GM12878 (cell line): Measurements from ENCODE around the gene WDFY4. TPM values are rescaled to one million over a fixed set of nuclear protein-coding genes. Genes with fewer than 3 reads are reported as not detected.

Source experiments
- ATAC-seq: fragments of 200-7000 bp; cut with Tn5 transposase; 3 replicates; pipeline ENCODE4 v1.9.1; 2020; ENCODE audit warnings: mild to moderate bottlenecking, moderate library complexity
- BruUV-seq: library from RNA; stranded (reverse); fragments of 400-500 nt; replicated peaks from 2 replicates; lab custom pipeline; 2021; lab: Mats Ljungman, UMichigan
- CTCF ChIA-PET: fragments of 300-600 bp; sonication (Branson Sonifier 250); formaldehyde crosslinking; extraction: SDS; loops from one replicate; lab custom pipeline; 2021; ENCODE audit warnings: inconsistent platforms; lab: Yijun Ruan, JAX
- POLR2A ChIA-PET: fragments of 350-600 bp; formaldehyde crosslinking; extraction: SDS; loops from one replicate; lab custom pipeline; 2021; ENCODE audit warnings: inconsistent platforms; lab: Charles Lee
- RAD21 ChIA-PET: fragments of 300-600 bp; sonication (Branson Sonifier 250); formaldehyde crosslinking; loops from one replicate; lab custom pipeline; 2023; ENCODE audit warnings: antibody characterized with exemption; ENCODE audit not compliant: unreplicated experiment; lab: Charles Lee
- SMC1A ChIA-PET: fragments of 300-600 bp; sonication (Branson Sonifier 250); formaldehyde crosslinking; loops from one replicate; lab custom pipeline; 2023; ENCODE audit not compliant: unreplicated experiment, uncharacterized antibody; lab: Charles Lee
- DNase-seq: peaks from one replicate; pipeline ENCODE4 v3.0.0-alpha.2; 2011; ENCODE audit warnings: low read depth, low spot score
- FAIRE-seq: peaks from 3 replicates; lab custom pipeline; 2011; peaks lifted over from hg19 to GRCh38; lab: Jason Lieb, UNC
- H2AFZ ChIP-seq: 2 replicates; pipeline ENCODE4 v1.6.0; 2011; ENCODE audit warnings: low read depth, low read length, control low read depth; ENCODE audit not compliant: control insufficient read depth
- H3K27ac ChIP-seq: 2 replicates; pipeline ENCODE4 v1.5.1; 2011; ENCODE audit warnings: control low read depth; ENCODE audit not compliant: control insufficient read depth, insufficient read depth
- H3K27me3 ChIP-seq, 2 experiments: replicated peaks in 1 of 2; 2 replicates each; pipeline versions ENCODE4 v1.6.0 to v1.6.1; 2011; ENCODE audit warnings: low read length in 1 of 2; ENCODE audit not compliant: control insufficient read depth in 2 of 2, insufficient read depth in 2 of 2
- H3K36me3 ChIP-seq, 2 experiments: 2 replicates each; pipeline ENCODE4 v1.5.1; 2011; ENCODE audit warnings: low read length in 1 of 2; ENCODE audit not compliant: control insufficient read depth in 2 of 2, insufficient read depth in 2 of 2
- H3K4me1 ChIP-seq: 2 replicates; pipeline ENCODE4 v1.6.1; 2011; ENCODE audit warnings: mild to moderate bottlenecking, low read length, moderate library complexity, mixed read lengths; ENCODE audit not compliant: control insufficient read depth, insufficient read depth
- H3K4me2 ChIP-seq: 2 replicates; pipeline ENCODE4 v1.6.0; 2011; ENCODE audit warnings: control low read depth; ENCODE audit not compliant: control insufficient read depth, insufficient read depth
- H3K4me3 ChIP-seq: fragments of 200-600 bp; sonication (generic); 2 replicates; pipeline ENCODE4 v1.5.1; 2016
- H3K79me2 ChIP-seq: 2 replicates; pipeline ENCODE4 v1.6.0; 2011; ENCODE audit warnings: low read length; ENCODE audit not compliant: control insufficient read depth, insufficient read depth
- H3K9ac ChIP-seq: 2 replicates; pipeline ENCODE4 v1.8.0; 2011; ENCODE audit warnings: low read length, control low read depth, mixed read lengths; ENCODE audit not compliant: control insufficient read depth, insufficient read depth
- H3K9me3 ChIP-seq: replicated peaks from 3 replicates; pipeline ENCODE4 v1.5.1; 2011; ENCODE audit warnings: mild to moderate bottlenecking, low read length; ENCODE audit not compliant: control insufficient read depth, insufficient read depth
- H4K20me1 ChIP-seq: 2 replicates; pipeline ENCODE4 v1.6.0; 2011; ENCODE audit not compliant: control insufficient read depth, insufficient read depth
- BHLHE40 ChIP-seq, 2 experiments: fragments of 450-650 bp in 1 of 2; IDR thresholded peaks; 2 replicates each; pipeline ENCODE4 v1.6.1; 2011 to 2017; ENCODE audit warnings: low read depth in 2 of 2, borderline replicate concordance in 1 of 2, improper control_type of control experiment in 1 of 2, low read length in 1 of 2, mild to moderate bottlenecking in 1 of 2
- CREB1 ChIP-seq: IDR thresholded peaks from 2 replicates; pipeline ENCODE4 v1.6.1; 2012; ENCODE audit warnings: low read depth, mild to moderate bottlenecking, inconsistent platforms
- EED ChIP-seq: sonication (generic); IDR thresholded peaks from 2 replicates; pipeline ENCODE4 v1.6.1; 2016; ENCODE audit warnings: antibody characterized with exemption, low read depth
- EGR1 ChIP-seq, 2 experiments: IDR thresholded peaks; 1 replicate in 1 of 2; 2 replicates in 1 of 2; pipeline ENCODE4 v1.6.1; 2011 to 2012; ENCODE audit warnings: low read depth in 2 of 2, low read length in 2 of 2, borderline replicate concordance in 1 of 2, mild to moderate bottlenecking in 1 of 2, moderate library complexity in 1 of 2
- ESRRA ChIP-seq: IDR thresholded peaks from 2 replicates; pipeline ENCODE4 v1.6.1; 2012; ENCODE audit warnings: mild to moderate bottlenecking, low read length, improper control_type of control experiment
- HDAC2 ChIP-seq: fragments of 200-600 bp; sonication (generic); IDR thresholded peaks from 2 replicates; pipeline ENCODE4 v1.6.1; 2017
- IRF4 ChIP-seq: IDR thresholded peaks from 2 replicates; pipeline ENCODE4 v1.6.1; 2011; ENCODE audit warnings: low read depth, low read length
- KAT2A ChIP-seq: conservative IDR thresholded peaks from 2 replicates; pipeline ENCODE4 v1.6.1; 2011; ENCODE audit warnings: low read depth, low read length; ENCODE audit not compliant: control insufficient read depth
- LARP7 ChIP-seq: fragments of 450-650 bp; IDR thresholded peaks from 2 replicates; pipeline ENCODE4 v1.6.1; 2017; ENCODE audit warnings: mild to moderate bottlenecking
- MTA2 ChIP-seq: fragments of 450-650 bp; IDR thresholded peaks from 2 replicates; pipeline ENCODE4 v1.6.1; 2016; ENCODE audit warnings: low read depth, mild to moderate bottlenecking, moderate library complexity
- NFXL1 ChIP-seq: fragments of 450-650 bp; IDR thresholded peaks from 2 replicates; pipeline ENCODE4 v1.6.1; 2017; ENCODE audit warnings: antibody characterized with exemption, mild to moderate bottlenecking, borderline replicate concordance
- RB1 ChIP-seq: fragments of 450-650 bp; formaldehyde crosslinking; IDR thresholded peaks from 2 replicates; pipeline ENCODE4 v1.6.1; 2017; ENCODE audit warnings: mild to moderate bottlenecking, borderline replicate concordance
- ZZZ3 ChIP-seq: IDR thresholded peaks from 2 replicates; pipeline ENCODE4 v1.6.1; 2011; ENCODE audit warnings: low read depth; ENCODE audit not compliant: control insufficient read depth, insufficient read length
- WGBS: methylation state at CpG from one replicate; pipeline ENCODE4 v1.1.6; 2016; ENCODE audit warnings: low lambda C conversion rate; ENCODE audit not compliant: insufficient replicate concordance, insufficient coverage; ENCODE audit errors: missing lambda C conversion rate; 5-methylcytosine and 5-hydroxymethylcytosine counted together
- in situ Hi-C: fragments of 300-500 bp; cut with MboI; formaldehyde crosslinking; loops from 9 replicates; pipeline ENCODE4 v1.14.3; 2018; ENCODE audit warnings: mixed read lengths
- intact Hi-C: fragments of 100-400 bp; cut with micrococcal nuclease; formaldehyde crosslinking; loops from one replicate; pipeline ENCODE4 v1.14.2; 2022; ENCODE audit not compliant: unreplicated experiment
- polyA plus RNA-seq, 11 experiments: library from polyadenylated mRNA; depleted of rRNA in 4 of 11; unstranded in 6 of 11; stranded (reverse) in 5 of 11; fragments of >200 nt; fragmentation: Nextera tagmentation in 4 of 11; fragmentation: Illumina TruSeq in 1 of 11; extraction: Ambion mirVana in 4 of 11; extraction: Trizol in 1 of 11; gene quantifications; 1 replicate in 1 of 11; 2 replicates in 10 of 11; pipeline versions ENCODE4 v1.2.1 to v1.2.3, GENCODE V29; 2011 to 2016; ENCODE audit warnings: inconsistent platforms in 2 of 11, missing spikeins in 2 of 11, low read depth in 1 of 11
- total RNA-seq, 4 experiments: library from RNA; depleted of rRNA in 3 of 4; stranded (reverse); fragments of >200 nt in 3 of 4; fragmentation: Illumina TruSeq in 1 of 4; extraction: Trizol in 1 of 4; gene quantifications; 2 replicates each; pipeline versions ENCODE4 v1.2.1 to v1.2.3, GENCODE V29; 2013 to 2021
- TF ChIP-seq, protein P1 (sequence below): fragments of 450-650 bp; IDR thresholded peaks from 2 replicates; pipeline ENCODE4 v1.6.1; 2014; ENCODE audit warnings: mild to moderate bottlenecking
- TF ChIP-seq, protein P2 (sequence below): fragments of 450-650 bp; IDR thresholded peaks from 2 replicates; pipeline ENCODE4 v1.6.1; 2018; ENCODE audit warnings: borderline replicate concordance, mild to moderate bottlenecking; ENCODE audit not compliant: partially characterized antibody
- TF ChIP-seq, protein P3 (sequence below), 3 experiments: IDR thresholded peaks in 2 of 3; conservative IDR thresholded peaks in 1 of 3; 2 replicates each; pipeline ENCODE4 v1.5.1; 2011; ENCODE audit warnings: low read depth in 3 of 3, low read length in 3 of 3, mild to moderate bottlenecking in 3 of 3, control low read depth in 2 of 3, moderate library complexity in 2 of 3, inconsistent platforms in 1 of 3, mixed read lengths in 1 of 3; ENCODE audit not compliant: control insufficient read depth in 2 of 3, insufficient read depth in 1 of 3; ENCODE audit errors: extremely low read depth in 1 of 3
- TF ChIP-seq, protein P4 (sequence below): IDR thresholded peaks from 2 replicates; pipeline ENCODE4 v1.6.1; 2012; ENCODE audit warnings: low read depth, low read length, improper control_type of control experiment

The WDFY4 gene
- total and polyA plus RNA-seq, 10 of the 15 experiments (the other 5 are each of a cell fraction or from before 2014, with no cell fraction given) = 13.5 to 132 (median 47.3) TPM

DNA sequence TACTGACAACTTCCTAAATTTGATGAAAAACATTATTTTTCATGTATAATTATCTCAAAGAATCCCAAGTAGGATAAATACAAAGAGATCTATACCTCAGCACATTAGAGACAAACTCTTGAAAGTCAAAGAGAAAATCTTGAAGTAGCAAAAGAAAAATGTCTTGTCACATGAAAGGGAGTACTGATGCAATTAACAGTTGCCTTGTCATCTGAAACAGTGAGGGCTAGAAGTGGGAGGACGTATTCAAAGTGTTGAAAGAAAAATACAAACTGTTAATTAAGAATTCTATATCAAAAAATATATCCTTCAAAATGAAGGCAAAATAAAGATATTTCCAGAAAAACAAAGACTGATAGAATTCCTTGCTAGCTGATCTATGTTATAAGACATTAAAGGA lies 44.3 kb upstream of the WDFY4 start:
- Histone ChIP-seq H3K4me1 (peaks cover 13% of the 10 kb centered on the region), H3K9ac (no peak overlapping the region), H3K27me3 (no peaks in the 10 kb centered on the region), H3K36me3 (no peaks in the 10 kb centered on the region), H4K20me1 (no peaks in the 10 kb centered on the region), H3K79me2 (no peaks in the 10 kb centered on the region; the same call in 1 of the 2 replicates), H3K27ac (no peak overlapping the region; the same call in 1 of the 2 replicates), H3K4me2 (no peak overlapping the region), H3K4me3 (no peak overlapping the region), H3K9me3 (peaks cover 2% of the 10 kb centered on the region), H2AFZ (no peak overlapping the region)
- ATAC-seq = no peak
- intact Hi-C loops (no loop called here), in situ Hi-C loops (no loop called here)
- BruUV-seq = no TSS peak
- ChIA-PET POLR2A (interaction anchor here (1.1 to 2.6 kb wide), 2 partner anchors 15 to 17 kb away, joined by 3 to 13 read pairs; no protein-coding TSS in a partner anchor), SMC1A (interaction anchor here (1.1 to 11.2 kb wide), 9 partner anchors 8 to 31 kb away, joined by 3 to 174 read pairs (median 7); partner anchors contain the start of gene ARHGAP22), RAD21 (interaction anchor here (0.8 to 3.3 kb wide), 8 partner anchors 9 to 90 kb away, joined by 3 to 30 read pairs (median 6); no protein-coding TSS in a partner anchor), CTCF (interaction anchor here (1.1 to 14.1 kb wide), 9 partner anchors 10 to 87 kb away, joined by 3 to 175 read pairs (median 8); partner anchors contain the start of gene ARHGAP22)
- 93% methylated on average over 1 of the region's 1 CpG for WGBS
- DNase-seq = no peak
- FAIRE-seq = peak; percentile 13
- TF ChIP-seq ZZZ3 = no peak
- TF ChIP-seq, protein P1, sequence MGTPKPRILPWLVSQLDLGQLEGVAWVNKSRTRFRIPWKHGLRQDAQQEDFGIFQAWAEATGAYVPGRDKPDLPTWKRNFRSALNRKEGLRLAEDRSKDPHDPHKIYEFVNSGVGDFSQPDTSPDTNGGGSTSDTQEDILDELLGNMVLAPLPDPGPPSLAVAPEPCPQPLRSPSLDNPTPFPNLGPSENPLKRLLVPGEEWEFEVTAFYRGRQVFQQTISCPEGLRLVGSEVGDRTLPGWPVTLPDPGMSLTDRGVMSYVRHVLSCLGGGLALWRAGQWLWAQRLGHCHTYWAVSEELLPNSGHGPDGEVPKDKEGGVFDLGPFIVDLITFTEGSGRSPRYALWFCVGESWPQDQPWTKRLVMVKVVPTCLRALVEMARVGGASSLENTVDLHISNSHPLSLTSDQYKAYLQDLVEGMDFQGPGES = no peak
- TF ChIP-seq EGR1 (IDR thresholded peaks at IDR 0.05; ENCODE audit: borderline replicate concordance in 1 of 2, low read depth in 2 of 2, low read length in 2 of 2) = no peak
- no peak for TF ChIP-seq CREB1
- TF ChIP-seq, protein P2, sequence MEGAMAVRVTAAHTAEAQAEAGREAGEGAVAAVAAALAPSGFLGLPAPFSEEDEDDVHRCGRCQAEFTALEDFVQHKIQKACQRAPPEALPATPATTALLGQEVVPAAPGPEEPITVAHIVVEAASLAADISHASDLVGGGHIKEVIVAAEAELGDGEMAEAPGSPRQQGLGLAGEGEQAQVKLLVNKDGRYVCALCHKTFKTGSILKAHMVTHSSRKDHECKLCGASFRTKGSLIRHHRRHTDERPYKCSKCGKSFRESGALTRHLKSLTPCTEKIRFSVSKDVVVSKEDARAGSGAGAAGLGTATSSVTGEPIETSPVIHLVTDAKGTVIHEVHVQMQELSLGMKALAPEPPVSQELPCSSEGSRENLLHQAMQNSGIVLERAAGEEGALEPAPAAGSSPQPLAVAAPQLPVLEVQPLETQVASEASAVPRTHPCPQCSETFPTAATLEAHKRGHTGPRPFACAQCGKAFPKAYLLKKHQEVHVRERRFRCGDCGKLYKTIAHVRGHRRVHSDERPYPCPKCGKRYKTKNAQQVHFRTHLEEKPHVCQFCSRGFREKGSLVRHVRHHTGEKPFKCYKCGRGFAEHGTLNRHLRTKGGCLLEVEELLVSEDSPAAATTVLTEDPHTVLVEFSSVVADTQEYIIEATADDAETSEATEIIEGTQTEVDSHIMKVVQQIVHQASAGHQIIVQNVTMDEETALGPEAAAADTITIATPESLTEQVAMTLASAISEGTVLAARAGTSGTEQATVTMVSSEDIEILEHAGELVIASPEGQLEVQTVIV = no peak
- no peak for TF ChIP-seq HDAC2
- no peak for TF ChIP-seq IRF4
- no peak for TF ChIP-seq EED
- TF ChIP-seq, protein P3, sequence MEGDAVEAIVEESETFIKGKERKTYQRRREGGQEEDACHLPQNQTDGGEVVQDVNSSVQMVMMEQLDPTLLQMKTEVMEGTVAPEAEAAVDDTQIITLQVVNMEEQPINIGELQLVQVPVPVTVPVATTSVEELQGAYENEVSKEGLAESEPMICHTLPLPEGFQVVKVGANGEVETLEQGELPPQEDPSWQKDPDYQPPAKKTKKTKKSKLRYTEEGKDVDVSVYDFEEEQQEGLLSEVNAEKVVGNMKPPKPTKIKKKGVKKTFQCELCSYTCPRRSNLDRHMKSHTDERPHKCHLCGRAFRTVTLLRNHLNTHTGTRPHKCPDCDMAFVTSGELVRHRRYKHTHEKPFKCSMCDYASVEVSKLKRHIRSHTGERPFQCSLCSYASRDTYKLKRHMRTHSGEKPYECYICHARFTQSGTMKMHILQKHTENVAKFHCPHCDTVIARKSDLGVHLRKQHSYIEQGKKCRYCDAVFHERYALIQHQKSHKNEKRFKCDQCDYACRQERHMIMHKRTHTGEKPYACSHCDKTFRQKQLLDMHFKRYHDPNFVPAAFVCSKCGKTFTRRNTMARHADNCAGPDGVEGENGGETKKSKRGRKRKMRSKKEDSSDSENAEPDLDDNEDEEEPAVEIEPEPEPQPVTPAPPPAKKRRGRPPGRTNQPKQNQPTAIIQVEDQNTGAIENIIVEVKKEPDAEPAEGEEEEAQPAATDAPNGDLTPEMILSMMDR (IDR thresholded peaks at IDR 0.05 in 2 of 3, conservative IDR thresholded peaks at IDR 0.05 in 1 of 3; ENCODE audit: control insufficient read depth in 2 of 3, extremely low read depth in 1 of 3, insufficient read depth in 1 of 3, low read depth in 3 of 3, low read length in 3 of 3) = no peak
- no peak for TF ChIP-seq ESRRA
- no peak for TF ChIP-seq KAT2A
- no peak for TF ChIP-seq LARP7
- TF ChIP-seq BHLHE40 (IDR thresholded peaks at IDR 0.05; ENCODE audit: borderline replicate concordance in 1 of 2, low read depth in 2 of 2, low read length in 1 of 2) = no peak
- no peak for TF ChIP-seq MTA2
- no peak for TF ChIP-seq NFXL1
- TF ChIP-seq, protein P4, sequence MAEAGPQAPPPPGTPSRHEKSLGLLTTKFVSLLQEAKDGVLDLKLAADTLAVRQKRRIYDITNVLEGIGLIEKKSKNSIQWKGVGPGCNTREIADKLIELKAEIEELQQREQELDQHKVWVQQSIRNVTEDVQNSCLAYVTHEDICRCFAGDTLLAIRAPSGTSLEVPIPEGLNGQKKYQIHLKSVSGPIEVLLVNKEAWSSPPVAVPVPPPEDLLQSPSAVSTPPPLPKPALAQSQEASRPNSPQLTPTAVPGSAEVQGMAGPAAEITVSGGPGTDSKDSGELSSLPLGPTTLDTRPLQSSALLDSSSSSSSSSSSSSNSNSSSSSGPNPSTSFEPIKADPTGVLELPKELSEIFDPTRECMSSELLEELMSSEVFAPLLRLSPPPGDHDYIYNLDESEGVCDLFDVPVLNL = no peak
- TF ChIP-seq RB1 = no peak
